GM21526 (cell line): ENCODE results near the gene P2RY6.
A peak's percentile ranks its signal among the peaks of the same experiment; 100 is the strongest.

Experiments
- ATAC-seq: cut with Tn5 transposase; IDR thresholded peaks from one replicate; pipeline ENCODE4 v1.9.1; 2021; ENCODE audit warnings: moderate library complexity; ENCODE audit not compliant: unreplicated experiment, low FRiP score

Gene P2RY6

GRCh38 chr11:73293356-73293936, 21.3 kb downstream of the P2RY6 start:
- no peak for ATAC-seq

GRCh38 chr11:73294604-73295003, 22.5 kb downstream of the P2RY6 start:
- no peak for ATAC-seq

- ATAC-seq = no peak
Measured at GRCh38 chr11:73295241-73295995, 23.3 kb downstream of the P2RY6 start.

- ATAC-seq = no peak
Measured at GRCh38 chr11:73295996-73296318, 23.8 kb downstream of the P2RY6 start.

GRCh38 chr11:73296501-73297230, 24.5 kb downstream of the P2RY6 start:
- no peak for ATAC-seq

GRCh38 chr11:73297231-73297590, 25.1 kb downstream of the P2RY6 start:
- no peak for ATAC-seq

GRCh38 chr11:73297702-73298101, 25.6 kb downstream of the P2RY6 start:
- no peak for ATAC-seq

GRCh38 chr11:73298233-73298632, 26.1 kb downstream of the P2RY6 start:
- ATAC-seq = no peak

GRCh38 chr11:73299751-73300150, 27.6 kb downstream of the P2RY6 start:
- ATAC-seq = no peak

- ATAC-seq = no peak
Measured at GRCh38 chr11:73306069-73306841, 34.1 kb downstream of the P2RY6 start.

- ATAC-seq = no peak
Measured at GRCh38 chr11:73306977-73307322, 34.8 kb downstream of the P2RY6 start.

GRCh38 chr11:73307323-73308002, 35.3 kb downstream of the P2RY6 start:
- peak; percentile 39 for ATAC-seq

GRCh38 chr11:73308003-73308960, 36.1 kb downstream of the P2RY6 start, which contains the start of gene ARHGEF17:
ARHGEF17 (plus strand) TSS chr11:73308276; CDS start chr11:73308639, 363 bp downstream.
- peak; percentile 29 for ATAC-seq

- no peak for ATAC-seq
Measured at GRCh38 chr11:73308961-73309919, 37.1 kb downstream of the P2RY6 start.

- no peak for ATAC-seq
Measured at GRCh38 chr11:73310076-73310475, 37.9 kb downstream of the P2RY6 start.

GRCh38 chr11:73310661-73311393, 38.7 kb downstream of the P2RY6 start:
- ATAC-seq = no peak

GRCh38 chr11:73311394-73311869, 39.3 kb downstream of the P2RY6 start:
- no peak for ATAC-seq
